Heart left ventricle (tissue), 16 donors: ENCODE measurements around the gene IL1RAPL1. TPM values are rescaled to one million over a fixed set of nuclear protein-coding genes. Genes with fewer than 3 reads are reported as not detected.

Source experiments
- ATAC-seq, 4 donors: fragments of 200-7000 bp; cut with Tn5 transposase; one replicate each; pipeline ENCODE4 v1.9.1; 2020 to 2022; ENCODE audit warnings: moderate library complexity in 4 of 4, mild to moderate bottlenecking in 3 of 4, moderate number of reproducible peaks in 1 of 4
- DNase-seq, 5 donors: peaks; one replicate each; pipeline ENCODE4 v3.0.0-alpha.2; 2020
- H3K27ac ChIP-seq, 12 donors: fragments of 200-600 bp; sonication (generic) in 4 of 12; one replicate each; pipeline versions ENCODE4 v1.5.0 to v1.8.0; 2016 to 2022; ENCODE audit warnings: mild to moderate bottlenecking in 2 of 12
- H3K27me3 ChIP-seq, 9 donors: fragments of 200-600 bp; sonication (generic) in 2 of 9; one replicate each; pipeline versions ENCODE4 v1.5.1 to v1.8.0; 2016 to 2022; ENCODE audit warnings: mild to moderate bottlenecking in 3 of 9
- H3K36me3 ChIP-seq, 9 donors: fragments of 200-600 bp; sonication (generic) in 2 of 9; one replicate each; pipeline versions ENCODE4 v1.5.0 to v1.8.0; 2018 to 2022; ENCODE audit warnings: mild to moderate bottlenecking in 2 of 9
- H3K4me1 ChIP-seq, 12 donors: fragments of 200-600 bp; sonication (generic) in 4 of 12; one replicate each; pipeline versions ENCODE4 v1.5.0 to v1.8.0; 2016 to 2022; ENCODE audit warnings: mild to moderate bottlenecking in 3 of 12
- H3K4me3 ChIP-seq, 12 donors: fragments of 200-600 bp; sonication (generic) in 4 of 12; one replicate each; pipeline versions ENCODE4 v1.5.0 to v1.8.0; 2017 to 2022; ENCODE audit warnings: mild to moderate bottlenecking in 9 of 12, moderate library complexity in 4 of 12
- H3K9me3 ChIP-seq, 12 donors: fragments of 200-600 bp; sonication (generic) in 4 of 12; one replicate each; pipeline versions ENCODE4 v1.5.0 to v1.8.0; 2016 to 2022; ENCODE audit warnings: mild to moderate bottlenecking in 1 of 12
- CTCF ChIP-seq, 12 donors: fragments of 200-600 bp; sonication (generic) in 4 of 12; IDR thresholded peaks; one replicate each; pipeline versions ENCODE4 v1.5.0 to v1.8.0; 2018 to 2022; ENCODE audit warnings: antibody characterized with exemption in 12 of 12, mild to moderate bottlenecking in 5 of 12
- POLR2A ChIP-seq, 2 donors: fragments of 450-650 bp; IDR thresholded peaks; one replicate each; pipeline ENCODE4 v1.6.1; 2017; ENCODE audit warnings: antibody characterized with exemption in 2 of 2, mild to moderate bottlenecking in 2 of 2, moderate library complexity in 2 of 2
- WGBS, 4 donors: extraction: QIAGEN DNeasy Blood & Tissue Kit in 2 of 4; methylation state at CpG; one replicate each; pipeline versions ENCODE4 v1.1.5 to v1.1.7; 2013 to 2018; 5-methylcytosine and 5-hydroxymethylcytosine counted together
- intact Hi-C, 10 donors: fragments of 100-400 bp; cut with DNase I; formaldehyde crosslinking; loops; one replicate each; pipeline versions ENCODE4 v1.11.1 to v1.14.2; 2022
- polyA plus RNA-seq, 2 donors: library from polyadenylated mRNA; stranded (reverse); fragments of 200-250 nt; gene quantifications; one replicate each; pipeline ENCODE4 v1.2.3, GENCODE V29; 2013
- total RNA-seq, 9 donors: library from RNA; depleted of rRNA in 2 of 9; stranded (reverse); fragments of >200 nt in 2 of 9; fragmentation: NEBNext Ultra II Directional in 3 of 9; extraction: Animal tissue kit (Norgen Biotek cat#: 25700) in 3 of 9; gene quantifications; one replicate each; pipeline versions ENCODE4 v1.1.0 to v1.2.4, GENCODE V29; 2016 to 2023
- donor health status: ischemic (EF 13 %, LVEDD 7.1; RV severe dilation, severe dysfunction).
- donor health status: healthy with polysubstance abuse.
- donor health status: DM: no; HTN: yes; CAD: no.
- donor health status: DM: no; HTN: no; CAD: no.
- donor health status: ischemic (EF 25% LVEDD 6.9; RV normal size, moderate dysfunction).
- donor health status: ischemic (EF 25% LVEDD 5.7; RV mildly dilated, moderate dysfunction).
- donor health status: healthy.
- donor health status: DM: yes; HTN: yes; CAD: no.
- donor health status: ischemic (EF 35%, LVEDD 5.7; RV mildly dilated, moderate dysfunction).
- donor health status: nonischemic (EF 11% LVEDD 7.7; RV severe dilation, severe dysfunction).
- donor health status: DM: yes; HTN: yes; CAD: no.
- donor health status: PGD.
- donor health status: ischemic (EF 29% LVEDD 5.4; RV normal size, mild dysfunction).
- donor health status: nonischemic (EF 23%, LVEDD 6.1; RV moderate dilation, normal function).

IL1RAPL1 gene
- total and polyA plus RNA-seq, 11 donors = 0.42 to 4.7 (median 2.3) TPM

DNA sequence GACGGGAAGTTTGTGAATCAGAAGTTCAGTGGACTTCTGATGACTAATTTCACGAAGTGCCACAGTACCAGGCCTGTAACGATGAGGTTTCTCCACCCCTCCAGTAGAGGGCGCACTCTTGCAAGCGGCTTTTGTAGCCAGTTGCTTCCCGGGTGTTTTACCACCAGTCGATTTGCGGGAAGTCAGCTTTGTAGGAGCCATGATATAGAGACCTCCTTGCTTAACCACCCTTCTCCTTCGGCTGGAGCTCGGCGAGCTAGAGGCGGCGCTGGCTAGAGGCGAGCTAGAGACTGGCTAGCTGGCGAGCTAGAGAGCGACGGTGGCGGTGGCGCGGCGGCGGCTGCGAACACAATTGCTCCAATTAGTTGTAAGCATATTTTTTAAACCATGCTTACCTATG, 72.0 kb downstream of the IL1RAPL1 start:
- Histone ChIP-seq H3K4me3 (peak overlapping the region in 1 of 12 donors; percentile 5), H3K27me3 (no peaks in the 10 kb centered on the region), H3K9me3 (no peaks in the 10 kb centered on the region), H3K27ac (no peak overlapping the region), H3K4me1 (no peaks in the 10 kb centered on the region), H3K36me3 (no peaks in the 10 kb centered on the region)
- DNase-seq = no peak
- intact Hi-C loops = no loop called here
- TF ChIP-seq CTCF (IDR thresholded peaks at IDR 0.05) (peak in 6 of 12 donors; percentile 11 to 35 (median 18)), POLR2A (IDR thresholded peaks at IDR 0.05) (no peak)
- no peak for ATAC-seq
- WGBS, 4 donors = 69 to 84% (median 76%) methylated on average over 23 of the region's 23 CpGs

GRCh38 chrX:28665778-28666177, 78.5 kb downstream of the IL1RAPL1 start:
- no peak for TF ChIP-seq POLR2A (IDR thresholded peaks at IDR 0.05)
- no peak for TF ChIP-seq CTCF (IDR thresholded peaks at IDR 0.05)
- Histone ChIP-seq H3K4me3 (no peak overlapping the region), H3K4me1 (no peaks in the 10 kb centered on the region), H3K27me3 (no peaks in the 10 kb centered on the region), H3K27ac (no peak overlapping the region), H3K9me3 (no peaks in the 10 kb centered on the region), H3K36me3 (no peaks in the 10 kb centered on the region)
- WGBS, 4 donors = 77 to 91% (median 88%) methylated on average over 10 of the region's 10 CpGs
- intact Hi-C loops = no loop called here
- ATAC-seq (no peak), DNase-seq (no peak)

DNA sequence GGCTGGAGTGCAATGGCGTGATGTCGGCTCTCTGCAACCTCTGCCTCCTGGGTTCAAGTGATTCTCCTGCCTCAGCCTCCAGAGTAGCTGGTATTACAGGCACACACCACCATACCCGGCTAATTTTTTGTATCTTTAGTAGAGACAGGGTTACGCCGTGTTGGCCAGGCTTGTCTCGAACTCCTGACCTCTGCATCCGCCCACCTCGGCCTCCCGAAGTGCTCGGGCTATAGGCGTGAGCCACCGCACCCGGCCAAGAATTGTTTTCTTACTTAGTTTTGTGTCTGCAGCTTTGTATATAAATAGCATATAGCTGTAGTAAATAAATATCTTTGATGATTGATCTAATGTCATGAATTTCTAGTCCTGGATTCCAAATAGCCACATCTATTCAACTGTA, 81.1 kb downstream of the IL1RAPL1 start:
- Histone ChIP-seq H3K9me3 (no peaks in the 10 kb centered on the region), H3K36me3 (no peaks in the 10 kb centered on the region), H3K27ac (no peak overlapping the region), H3K4me3 (no peak overlapping the region), H3K27me3 (no peaks in the 10 kb centered on the region), H3K4me1 (no peaks in the 10 kb centered on the region)
- WGBS, 4 donors = 82 to 96% (median 89%) methylated on average over 13 of the region's 13 CpGs
- DNase-seq (no peak), ATAC-seq (no peak)
- TF ChIP-seq POLR2A (IDR thresholded peaks at IDR 0.05) (no peak), CTCF (IDR thresholded peaks at IDR 0.05) (no peak)
- intact Hi-C loops = no loop called here

DNA sequence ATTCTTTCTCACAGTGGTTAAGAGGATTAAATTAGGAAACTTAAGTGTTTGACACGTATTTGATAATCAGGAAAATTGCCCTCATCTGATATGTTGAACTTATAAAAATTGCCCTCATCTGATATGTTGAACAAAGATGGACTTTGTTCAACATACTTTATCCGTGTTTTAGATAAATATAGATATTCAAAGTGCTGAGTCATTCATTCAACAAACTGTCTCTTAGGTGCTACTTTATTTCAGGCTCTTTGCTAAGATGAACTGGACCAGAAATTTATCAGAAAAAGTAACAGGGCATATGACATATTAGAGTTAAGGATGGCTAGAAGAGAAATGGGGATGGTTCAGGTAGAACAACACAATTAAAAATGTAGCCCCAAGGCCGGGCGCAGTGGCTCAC, 81.7 kb downstream of the IL1RAPL1 start:
- ATAC-seq (no peak), DNase-seq (no peak)
- Histone ChIP-seq H3K4me1 (no peaks in the 10 kb centered on the region), H3K4me3 (no peak overlapping the region), H3K9me3 (no peaks in the 10 kb centered on the region), H3K27ac (no peak overlapping the region), H3K36me3 (no peaks in the 10 kb centered on the region), H3K27me3 (no peaks in the 10 kb centered on the region)
- no peak for TF ChIP-seq POLR2A (IDR thresholded peaks at IDR 0.05)
- intact Hi-C loops = no loop called here
- WGBS, 4 donors = 65 to 69% (median 68%) methylated on average over 4 of the region's 4 CpGs

GRCh38 chrX:28670074-28670473, 82.8 kb downstream of the IL1RAPL1 start:
- ATAC-seq = no peak
- no peak for DNase-seq
- no peak overlapping the region for H3K27ac ChIP-seq
- WGBS, 4 donors = 39 to 77% (median 68%) methylated on average over 2 of the region's 2 CpGs
- intact Hi-C loops = no loop called here
- no peaks in the 10 kb centered on the region for H3K27me3 ChIP-seq
- no peaks in the 10 kb centered on the region for H3K36me3 ChIP-seq
- TF ChIP-seq POLR2A (IDR thresholded peaks at IDR 0.05) (no peak), CTCF (IDR thresholded peaks at IDR 0.05) (no peak)
- H3K4me3 ChIP-seq = no peak overlapping the region
- no peaks in the 10 kb centered on the region for H3K4me1 ChIP-seq
- H3K9me3 ChIP-seq = no peaks in the 10 kb centered on the region
